GM18502 (cell line): ENCODE results near the gene BCKDK.
"Not testable (repeated sequence)": the region's sequence is repeated elsewhere in the genome, so short reads cannot be mapped to it uniquely, and the experiment has no call there.

ENCODE experiments used
- ATAC-seq: cut with Tn5 transposase; IDR thresholded peaks from one replicate; pipeline ENCODE4 v1.9.1; 2021; ENCODE audit warnings: mild to moderate bottlenecking; ENCODE audit not compliant: unreplicated experiment, poor library complexity

Gene BCKDK

GRCh38 chr16:31136822-31137499 lies 28.8 kb downstream of the BCKDK start:
- not testable (repeated sequence) for ATAC-seq

DNA sequence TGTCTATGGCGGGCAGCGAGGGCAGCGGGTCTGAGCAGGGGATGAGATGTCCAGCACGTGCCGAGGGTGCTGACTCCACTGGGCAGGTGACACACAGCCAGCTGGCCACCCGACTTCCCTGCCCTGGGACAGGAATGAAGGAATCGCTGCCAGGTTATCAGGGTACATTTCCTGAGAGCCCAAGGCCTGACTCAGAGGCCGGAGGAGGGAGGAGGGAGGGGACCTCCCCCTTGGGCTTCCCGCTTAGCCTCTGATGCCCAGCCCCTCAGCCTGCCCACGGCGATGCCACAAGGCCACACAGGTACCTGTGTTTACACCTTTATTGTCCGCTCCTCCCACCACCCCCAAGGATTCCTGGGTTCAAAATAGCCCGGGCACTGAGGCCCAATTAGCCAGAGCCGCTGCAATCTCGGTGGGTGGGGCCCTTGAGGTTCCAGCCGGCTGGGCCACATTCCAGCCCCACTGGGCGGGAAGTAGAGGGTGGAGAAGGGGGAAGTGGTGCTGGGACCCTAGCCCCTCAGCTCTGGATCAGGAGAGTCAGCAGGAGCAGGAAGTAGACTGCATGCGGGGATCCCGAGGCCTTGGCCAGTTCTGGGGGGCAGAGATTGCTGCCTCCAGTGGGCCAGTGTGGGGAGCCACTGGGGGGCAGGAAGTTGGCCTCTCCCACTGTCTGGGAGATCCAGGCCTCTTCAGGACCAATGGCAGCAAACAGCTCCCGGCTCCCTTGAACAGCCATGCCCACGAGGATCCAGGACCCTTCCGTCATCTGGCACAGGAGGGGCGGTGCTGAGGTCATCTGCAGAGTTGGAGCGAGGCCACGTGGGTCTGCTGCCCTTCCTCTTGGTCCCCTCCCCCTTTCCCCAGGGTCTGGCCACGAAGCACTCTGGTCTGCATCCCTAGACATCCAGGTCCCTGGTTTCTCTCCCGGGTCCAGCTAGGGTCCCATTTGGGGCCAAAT lies 30.7 kb downstream of the BCKDK start:
- ATAC-seq: no peak

DNA sequence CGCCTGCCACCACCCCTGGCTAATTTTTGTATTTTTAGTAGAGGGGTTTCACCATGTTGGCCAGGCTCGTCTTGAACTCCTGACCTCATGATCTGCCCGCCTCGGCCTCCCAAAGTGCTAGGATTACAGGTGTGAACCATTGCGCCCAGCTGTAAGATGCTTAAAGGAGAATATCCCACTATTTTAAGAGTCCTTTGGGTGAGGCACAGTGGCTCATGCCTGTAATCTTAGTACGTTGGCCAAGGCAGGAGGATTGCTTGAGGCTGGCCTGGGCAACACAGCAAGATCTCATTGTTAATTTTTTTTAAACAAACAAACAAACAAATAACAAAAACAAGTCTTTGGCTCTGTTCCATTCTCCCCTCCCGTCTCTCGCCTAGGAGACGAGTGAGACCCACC lies 32.9 kb downstream of the BCKDK start:
- not testable (repeated sequence) for ATAC-seq

- ATAC-seq: no peak
Measured at GRCh38 chr16:31141489-31142108, 33.4 kb downstream of the BCKDK start.

- ATAC-seq: peak; percentile 92
Measured at GRCh38 chr16:31142109-31143010, 34.2 kb downstream of the BCKDK start.

DNA sequence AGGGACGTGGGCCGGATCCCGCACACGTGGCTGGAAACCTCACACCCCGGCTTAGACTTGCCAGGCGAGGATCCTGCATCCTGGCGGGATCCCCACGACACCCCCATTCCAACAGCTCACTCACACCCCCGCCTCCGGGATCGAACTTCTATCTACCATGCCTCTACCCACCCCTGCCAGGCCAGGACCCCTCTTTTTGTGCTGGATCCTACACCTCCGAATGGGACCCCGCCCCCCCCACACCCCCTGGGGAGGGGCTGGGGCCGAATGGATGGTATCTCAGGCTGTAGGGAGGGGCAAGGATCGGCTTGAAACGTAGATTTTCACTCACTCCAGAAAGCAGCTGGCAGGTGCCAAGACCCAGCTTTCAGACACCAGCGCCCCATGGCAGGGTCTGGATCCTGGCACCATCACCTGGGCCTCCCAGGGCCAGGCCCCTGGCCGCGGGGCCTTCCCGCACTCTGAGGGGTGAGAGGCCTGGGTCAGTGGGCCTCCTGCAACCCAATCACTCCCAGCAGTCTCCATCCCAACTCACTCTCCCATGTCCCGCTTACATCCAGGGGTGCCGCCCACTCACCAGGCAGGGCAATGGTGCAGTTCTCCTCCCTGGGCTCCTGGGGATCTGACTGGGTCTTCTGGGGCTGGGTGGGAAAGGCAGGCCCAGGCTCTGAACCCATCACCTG lies 35.0 kb downstream of the BCKDK start:
- no peak for ATAC-seq

DNA sequence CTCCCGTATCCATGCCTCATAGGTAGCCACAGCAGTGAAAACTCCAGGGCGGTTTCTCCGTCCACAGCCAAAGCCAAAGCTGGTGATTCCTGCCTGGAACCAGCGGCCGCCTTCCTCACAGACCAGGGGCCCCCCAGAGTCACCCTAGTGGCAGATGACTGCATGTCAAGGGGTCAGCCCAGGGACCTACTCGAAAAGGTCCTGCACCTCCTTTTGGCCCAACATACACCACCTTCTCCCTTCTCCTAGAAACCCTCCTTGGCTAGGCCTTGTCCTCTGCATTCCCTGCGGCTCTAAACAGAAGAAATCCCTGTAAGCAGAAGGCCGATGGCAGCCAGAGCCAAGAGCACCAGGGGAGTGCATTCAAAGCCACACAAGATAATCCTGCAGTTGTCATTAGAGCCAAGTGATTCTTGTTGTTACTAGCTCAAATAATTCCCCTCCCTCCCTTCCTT lies 35.5 kb downstream of the BCKDK start:
- ATAC-seq: no peak

DNA sequence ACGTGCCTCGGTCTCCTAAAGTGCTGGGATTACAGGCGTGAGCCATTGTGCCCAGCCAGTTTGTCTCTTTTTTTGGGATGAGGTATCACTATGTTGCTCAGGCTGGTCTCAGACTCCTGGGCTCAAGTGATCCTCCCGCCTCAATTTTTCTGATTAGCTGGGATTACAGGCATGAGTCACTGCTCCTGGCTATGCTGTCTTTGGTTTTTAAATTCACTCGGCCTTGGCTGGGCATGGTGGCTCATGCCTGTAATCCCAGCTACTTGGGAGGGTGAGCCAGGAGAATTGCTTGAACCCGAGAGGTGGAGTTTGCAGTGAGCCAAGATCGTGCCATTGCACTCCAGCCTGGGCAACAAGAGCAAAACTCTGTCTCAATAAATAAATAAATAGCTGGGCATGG lies 36.2 kb downstream of the BCKDK start:
- not testable (repeated sequence) for ATAC-seq

DNA sequence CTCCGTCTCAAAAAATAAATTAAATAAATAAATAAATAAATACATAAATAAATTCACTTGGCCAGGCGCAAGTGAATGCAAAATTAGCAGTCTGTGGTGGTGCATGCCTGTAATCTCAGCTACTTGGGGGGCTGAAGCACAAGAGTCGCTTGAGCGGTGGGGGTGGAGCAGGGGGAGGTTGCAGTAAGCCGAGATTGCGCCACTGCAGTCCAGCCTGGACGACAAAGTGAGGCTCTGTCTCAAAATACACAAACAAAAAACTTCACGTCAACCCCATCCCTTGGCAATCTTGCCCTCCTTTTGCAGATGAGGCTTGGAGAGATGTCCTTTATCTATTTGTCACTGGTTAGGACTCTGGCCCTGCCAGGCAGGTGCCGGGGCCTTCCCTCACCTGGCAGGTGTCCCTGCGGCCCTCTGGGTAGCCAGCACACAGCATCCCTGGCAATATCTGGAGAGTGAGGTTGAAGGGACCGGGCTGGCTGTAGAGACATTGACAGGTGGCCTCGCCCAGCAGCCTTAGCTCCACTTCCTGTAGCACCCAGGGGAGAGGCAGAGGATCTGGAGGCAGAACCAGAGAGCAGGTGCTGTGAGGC lies 37.3 kb downstream of the BCKDK start:
- no peak for ATAC-seq

DNA sequence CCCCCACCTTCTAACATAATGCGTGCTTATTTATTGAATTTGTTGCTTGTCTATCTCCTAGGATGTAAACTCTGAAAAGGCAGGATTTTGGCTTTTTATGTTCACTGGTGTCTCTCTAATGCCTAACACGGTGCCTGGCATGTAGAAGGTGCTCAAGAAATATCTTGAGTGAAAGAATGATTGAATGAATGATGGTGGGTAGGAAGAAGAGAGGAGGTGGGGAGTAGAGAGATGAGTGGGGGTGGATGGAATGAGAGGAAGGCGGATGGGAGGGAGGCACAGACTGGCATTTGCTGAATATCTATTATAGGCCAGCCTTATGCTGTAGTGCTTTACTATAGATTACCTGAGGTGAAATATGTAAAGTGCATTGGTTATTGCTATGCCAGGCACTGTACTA lies 39.4 kb downstream of the BCKDK start:
- no peak for ATAC-seq

DNA sequence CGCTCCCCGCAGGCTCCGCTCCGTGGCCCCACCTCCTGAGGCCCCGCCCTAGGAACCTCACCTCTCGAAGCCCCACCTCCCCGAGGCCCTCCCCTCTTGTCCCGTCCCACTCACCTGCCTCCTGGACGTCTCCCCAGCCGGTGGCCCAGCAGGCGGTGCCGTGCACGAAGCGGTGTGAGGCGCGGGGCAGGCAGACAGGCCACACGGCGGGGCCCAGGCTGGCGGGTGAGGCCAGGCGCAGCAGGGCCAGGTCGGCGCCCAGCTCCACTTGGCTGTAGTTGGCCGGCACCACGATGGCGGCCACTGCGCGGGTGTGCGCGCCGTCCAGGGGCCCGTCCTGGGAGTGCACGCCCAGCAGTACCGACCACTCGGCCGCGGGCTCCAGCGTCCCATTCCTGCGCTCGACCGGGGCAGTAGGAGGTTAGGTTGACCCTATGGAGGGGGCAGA lies 40.1 kb downstream of the BCKDK start:
- no peak for ATAC-seq

GRCh38 chr16:31148896-31149295 lies 40.7 kb downstream of the BCKDK start:
- ATAC-seq: no peak

- no peak for ATAC-seq
Measured at GRCh38 chr16:31149332-31149731, 41.1 kb downstream of the BCKDK start.

DNA sequence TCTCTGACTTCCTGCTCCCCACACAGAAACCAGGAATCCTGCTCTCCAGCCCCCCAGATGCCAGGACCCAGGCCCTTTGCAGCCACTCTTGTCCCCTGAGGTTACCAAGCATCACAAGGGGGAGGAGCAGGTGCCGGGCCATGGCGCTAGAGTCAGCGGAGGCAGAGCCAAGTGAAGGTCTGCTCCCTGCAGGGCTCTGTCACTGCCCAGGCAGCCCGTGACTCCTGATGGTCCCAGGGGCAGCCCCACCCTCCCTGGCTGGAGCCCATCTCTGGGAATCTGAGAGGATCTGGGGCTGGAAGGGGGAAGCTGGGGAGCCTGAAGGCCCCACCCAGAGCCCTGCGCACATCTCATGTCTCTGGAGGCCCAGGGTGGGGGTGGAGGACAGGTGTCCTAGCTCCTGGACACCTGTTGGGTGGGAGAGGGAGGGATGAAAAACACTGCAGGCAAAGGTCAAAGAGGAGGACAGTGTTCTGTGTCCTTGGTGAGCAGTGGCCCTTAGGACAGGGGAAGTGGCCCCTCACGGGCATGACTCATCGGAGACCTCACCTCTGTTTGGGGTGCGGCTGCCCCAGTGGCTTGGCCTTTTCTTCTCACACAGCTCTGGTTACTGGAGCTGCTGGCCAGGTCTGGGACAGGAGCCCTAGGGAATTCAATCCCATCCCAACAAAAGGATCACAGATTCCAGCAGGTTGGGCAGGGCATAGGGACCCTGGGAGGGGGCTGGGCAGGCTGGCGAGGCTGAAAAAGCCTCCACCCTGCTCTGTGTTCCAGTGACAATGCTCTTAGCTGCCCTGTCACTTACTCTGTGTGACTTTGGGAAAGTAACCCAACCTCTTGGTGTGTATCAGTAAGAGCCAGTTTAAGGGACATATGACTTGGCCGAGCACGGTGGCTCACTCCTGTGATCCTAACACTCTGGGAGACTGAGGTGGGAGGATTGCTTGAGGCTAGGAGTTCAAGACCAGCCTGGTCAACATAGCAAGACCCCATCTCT lies 42.0 kb downstream of the BCKDK start, which contains the start of gene PRSS36:
Gene PRSS36 (minus strand): TSS at position 173 of the 997 bp plus-strand sequence. CDS start 31 bp downstream, at position 142.
- no peak for ATAC-seq

- ATAC-seq: not testable (repeated sequence)
Measured at GRCh38 chr16:31150976-31151375, 42.8 kb downstream of the BCKDK start.

- ATAC-seq: no peak
Measured at GRCh38 chr16:31157136-31157535, 49.0 kb downstream of the BCKDK start.
